ENCODE results near the gene PLXDC1. TPM values are rescaled to one million over a fixed set of nuclear protein-coding genes. Genes with fewer than 3 reads are reported as not detected.
A peak's percentile ranks its signal among the peaks of the same experiment; 100 is the strongest.

The PLXDC1 gene
- total and polyA plus RNA-seq, 2 donors (not counting 1 experiment from before 2014, with no cell fraction given), result 5.8 to 6.3 TPM

DNA sequence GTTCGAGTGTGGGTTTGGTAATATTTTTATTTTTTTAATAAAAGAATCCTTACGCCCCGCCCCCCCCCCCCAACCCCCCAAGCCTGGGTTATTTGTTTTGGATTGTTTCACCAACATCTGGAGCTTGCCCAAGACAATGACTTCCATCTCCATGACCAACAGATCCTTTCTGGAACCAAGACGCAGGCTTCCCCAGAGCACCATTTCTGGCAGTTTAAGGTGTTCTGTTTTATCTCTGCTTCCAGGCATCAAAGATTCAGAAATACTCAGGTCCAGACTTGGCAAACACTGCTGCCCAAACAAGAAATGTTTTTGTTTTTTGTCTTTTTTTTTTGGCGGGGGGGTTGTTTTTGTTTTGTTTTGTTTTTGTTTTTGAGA lies 56.1 kb downstream of the PLXDC1 start:
- H3K4me3 ChIP-seq (replicated peaks in 1 of 4; ENCODE audit: control extremely low read depth in 1 of 4, insufficient read depth in 1 of 4, low read depth in 3 of 4, low read length in 4 of 4), result no peak overlapping the region
- H3K27ac ChIP-seq (ENCODE audit: insufficient read depth, low read length), result no peak overlapping the region
- H3K4me2 ChIP-seq (ENCODE audit: extremely low read depth, insufficient read depth, low read length), result no peak overlapping the region
- DNase-seq (ENCODE audit: low read depth in 2 of 2), result no peak
- no peaks in the 10 kb centered on the region for H3K79me2 ChIP-seq (ENCODE audit: control insufficient read depth, insufficient read depth, low read length)
- peaks cover 4% of the 10 kb centered on the region for H3K4me1 ChIP-seq (ENCODE audit: control insufficient read depth, extremely low read depth, insufficient read depth, low read length)
- no peak overlapping the region for H2AFZ ChIP-seq (ENCODE audit: low read length)
- no peak overlapping the region for H3K9ac ChIP-seq (ENCODE audit: insufficient read depth, low read length)
- H3K27me3 ChIP-seq (ENCODE audit: control insufficient read depth, insufficient read depth, low read length), result peaks cover 14% of the 10 kb centered on the region
- no peaks in the 10 kb centered on the region for H4K20me1 ChIP-seq (ENCODE audit: control insufficient read depth, extremely low read depth, insufficient read depth, low read length)
- TF ChIP-seq CTCF (conservative IDR thresholded peaks at IDR 0.05 in 1 of 2, IDR thresholded peaks at IDR 0.05 in 1 of 2; ENCODE audit: low read depth in 1 of 2, low read length in 2 of 2) (no peak), EZH2 (IDR thresholded peaks at IDR 0.05; ENCODE audit: low read length, missing control alignments) (no peak)
- no peaks in the 10 kb centered on the region for H3K9me3 ChIP-seq (ENCODE audit: control insufficient read depth, insufficient read depth, low read depth, low read length)
- H3K36me3 ChIP-seq (ENCODE audit: control insufficient read depth, insufficient read depth, low read length), result no peaks in the 10 kb centered on the region

DNA sequence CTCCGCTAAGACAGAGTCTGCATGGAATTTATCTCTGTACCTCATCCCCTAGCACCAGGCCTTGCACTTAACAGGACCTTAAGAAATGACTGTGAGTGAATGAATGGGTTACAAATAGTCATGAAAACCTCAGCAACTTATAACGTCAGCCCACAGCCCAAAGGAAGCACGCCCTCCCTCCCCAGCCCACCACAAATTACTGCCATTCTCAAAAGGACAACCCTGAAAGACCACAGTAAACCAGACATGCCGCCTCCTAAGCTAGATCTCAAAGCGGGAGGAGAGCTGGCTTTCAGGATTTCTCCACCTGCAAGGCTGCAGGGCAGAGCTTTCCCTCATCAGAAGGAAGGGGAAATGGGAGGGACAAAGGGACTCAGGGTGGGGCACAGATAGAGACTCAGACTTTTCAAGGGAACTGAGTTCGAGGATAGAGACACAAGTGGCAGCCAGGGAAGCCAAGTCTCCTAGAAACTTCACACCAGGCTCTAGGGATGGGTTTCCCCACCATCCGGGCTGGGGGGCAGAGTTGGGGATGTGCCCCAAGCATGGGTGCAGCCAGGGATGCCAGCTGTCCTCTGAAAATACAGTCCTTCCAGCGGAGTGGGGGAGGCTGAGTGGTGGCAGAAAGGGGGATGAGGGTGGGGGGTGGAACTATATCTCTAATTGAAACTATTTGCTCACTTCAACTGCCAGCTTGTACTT lies 56.7 kb downstream of the PLXDC1 start:
- no peak overlapping the region for H3K9ac ChIP-seq (ENCODE audit: insufficient read depth, low read length)
- no peaks in the 10 kb centered on the region for H3K79me2 ChIP-seq (ENCODE audit: control insufficient read depth, insufficient read depth, low read length)
- TF ChIP-seq CTCF (conservative IDR thresholded peaks at IDR 0.05 in 1 of 2, IDR thresholded peaks at IDR 0.05 in 1 of 2; ENCODE audit: low read depth in 1 of 2, low read length in 2 of 2) (no peak), EZH2 (IDR thresholded peaks at IDR 0.05; ENCODE audit: low read length, missing control alignments) (no peak)
- H4K20me1 ChIP-seq (ENCODE audit: control insufficient read depth, extremely low read depth, insufficient read depth, low read length), result no peaks in the 10 kb centered on the region
- peaks cover 14% of the 10 kb centered on the region for H3K27me3 ChIP-seq (ENCODE audit: control insufficient read depth, insufficient read depth, low read length)
- H2AFZ ChIP-seq (ENCODE audit: low read length), result no peak overlapping the region
- no peaks in the 10 kb centered on the region for H3K9me3 ChIP-seq (ENCODE audit: control insufficient read depth, insufficient read depth, low read depth, low read length)
- H3K4me1 ChIP-seq (ENCODE audit: control insufficient read depth, extremely low read depth, insufficient read depth, low read length), result peaks cover 4% of the 10 kb centered on the region
- H3K36me3 ChIP-seq (ENCODE audit: control insufficient read depth, insufficient read depth, low read length), result no peaks in the 10 kb centered on the region
- peak in 1 of 2 donors; percentile 23 for DNase-seq (ENCODE audit: low read depth in 2 of 2)
- H3K4me2 ChIP-seq (ENCODE audit: extremely low read depth, insufficient read depth, low read length), result no peak overlapping the region
- H3K27ac ChIP-seq (ENCODE audit: insufficient read depth, low read length), result no peak overlapping the region
- no peak overlapping the region for H3K4me3 ChIP-seq (replicated peaks in 1 of 4; ENCODE audit: control extremely low read depth in 1 of 4, insufficient read depth in 1 of 4, low read depth in 3 of 4, low read length in 4 of 4)

GRCh38 chr17:39092692-39093230 lies 58.7 kb downstream of the PLXDC1 start:
- Histone ChIP-seq H3K4me3 (replicated peaks in 1 of 4; ENCODE audit: control extremely low read depth in 1 of 4, insufficient read depth in 1 of 4, low read depth in 3 of 4, low read length in 4 of 4) (no peak overlapping the region), H3K27ac (ENCODE audit: insufficient read depth, low read length) (no peak overlapping the region), H3K36me3 (ENCODE audit: control insufficient read depth, insufficient read depth, low read length) (no peaks in the 10 kb centered on the region), H3K27me3 (ENCODE audit: control insufficient read depth, insufficient read depth, low read length) (peaks cover 13% of the 10 kb centered on the region), H3K9me3 (ENCODE audit: control insufficient read depth, insufficient read depth, low read depth, low read length) (no peaks in the 10 kb centered on the region), H3K9ac (ENCODE audit: insufficient read depth, low read length) (no peak overlapping the region), H3K79me2 (ENCODE audit: control insufficient read depth, insufficient read depth, low read length) (no peaks in the 10 kb centered on the region), H3K4me2 (ENCODE audit: extremely low read depth, insufficient read depth, low read length) (no peak overlapping the region), H2AFZ (ENCODE audit: low read length) (no peak overlapping the region), H3K4me1 (ENCODE audit: control insufficient read depth, extremely low read depth, insufficient read depth, low read length) (peaks cover 2% of the 10 kb centered on the region), H4K20me1 (ENCODE audit: control insufficient read depth, extremely low read depth, insufficient read depth, low read length) (no peaks in the 10 kb centered on the region)
- TF ChIP-seq CTCF (conservative IDR thresholded peaks at IDR 0.05 in 1 of 2, IDR thresholded peaks at IDR 0.05 in 1 of 2; ENCODE audit: low read depth in 1 of 2, low read length in 2 of 2) (no peak), EZH2 (IDR thresholded peaks at IDR 0.05; ENCODE audit: low read length, missing control alignments) (no peak)
- no peak for DNase-seq (ENCODE audit: low read depth in 2 of 2)

All from fibroblast of lung (primary cell).